H9 (cell line): ENCODE data around the gene CDK2AP2. TPM values are rescaled to one million over a fixed set of nuclear protein-coding genes. Genes with fewer than 3 reads are reported as not detected.

Source experiments
- DNase-seq: peaks from one replicate; pipeline ENCODE4 v3.0.0-alpha.2; 2017
- H2AFZ ChIP-seq: one replicate; pipeline ENCODE4 v1.6.1; 2013; ENCODE audit warnings: mild to moderate bottlenecking, low read length, control low read depth, moderate library complexity
- H2AK5ac ChIP-seq: 2 replicates; pipeline ENCODE4 v1.6.1; 2013; ENCODE audit warnings: low read length, control low read depth, mixed read lengths; ENCODE audit not compliant: insufficient read length
- H2BK120ac ChIP-seq: one replicate; pipeline ENCODE4 v1.6.1; 2013; ENCODE audit warnings: low read depth, mild to moderate bottlenecking, low read length, control low read depth, inconsistent platforms; ENCODE audit not compliant: poor library complexity, severe bottlenecking
- H2BK12ac ChIP-seq: 2 replicates; pipeline ENCODE4 v1.6.1; 2013; ENCODE audit warnings: low read length, control low read depth, mixed read lengths, low read depth; ENCODE audit not compliant: insufficient read length
- H2BK15ac ChIP-seq: 2 replicates; pipeline ENCODE4 v1.6.1; 2013; ENCODE audit warnings: low read depth, low read length, control low read depth
- H2BK20ac ChIP-seq: one replicate; pipeline ENCODE4 v1.6.1; 2013; ENCODE audit warnings: low read depth, mild to moderate bottlenecking, low read length, control low read depth, inconsistent platforms; ENCODE audit not compliant: poor library complexity, severe bottlenecking
- H2BK5ac ChIP-seq: 2 replicates; pipeline ENCODE4 v1.6.1; 2013; ENCODE audit warnings: low read length, control low read depth, mixed read lengths; ENCODE audit not compliant: insufficient read length
- H3K14ac ChIP-seq: 2 replicates; pipeline ENCODE4 v1.6.1; 2013; ENCODE audit warnings: low read length, control low read depth; ENCODE audit not compliant: insufficient read depth
- H3K18ac ChIP-seq: 2 replicates; pipeline ENCODE4 v1.6.1; 2013; ENCODE audit warnings: low read depth, mild to moderate bottlenecking, mixed read lengths, low read length, control low read depth; ENCODE audit not compliant: insufficient read length
- H3K23ac ChIP-seq: 2 replicates; pipeline ENCODE4 v1.6.1; 2013; ENCODE audit warnings: low read length, control low read depth, mixed read lengths, low read depth; ENCODE audit not compliant: insufficient read length
- H3K23me2 ChIP-seq: 2 replicates; pipeline ENCODE4 v1.6.1; 2013; ENCODE audit warnings: low read depth, mild to moderate bottlenecking, mixed read lengths, low read length, control low read depth; ENCODE audit not compliant: insufficient read length, poor library complexity, severe bottlenecking
- H3K27ac ChIP-seq: 2 replicates; pipeline ENCODE4 v1.5.1; 2013; ENCODE audit warnings: low read length, control low read depth, mixed read lengths, low read depth; ENCODE audit not compliant: insufficient read length
- H3K27me3 ChIP-seq: 2 replicates; pipeline ENCODE4 v1.6.1; 2013; ENCODE audit warnings: low read length, control low read depth, inconsistent platforms; ENCODE audit not compliant: insufficient read depth
- H3K4ac ChIP-seq: 2 replicates; pipeline ENCODE4 v1.6.1; 2013; ENCODE audit warnings: low read depth, mild to moderate bottlenecking, control low read depth, inconsistent platforms, low read length, moderate library complexity
- H3K4me1 ChIP-seq: 2 replicates; pipeline ENCODE4 v1.6.1; 2013; ENCODE audit warnings: low read length, control low read depth, inconsistent platforms; ENCODE audit not compliant: insufficient read depth
- H3K4me2 ChIP-seq: 2 replicates; pipeline ENCODE4 v1.6.1; 2013; ENCODE audit warnings: low read length, control low read depth, mixed read lengths; ENCODE audit not compliant: insufficient read length, insufficient read depth
- H3K56ac ChIP-seq: 2 replicates; pipeline ENCODE4 v1.6.1; 2013; ENCODE audit warnings: low read depth, mild to moderate bottlenecking, mixed read lengths, low read length, control low read depth; ENCODE audit not compliant: insufficient read length
- H3K79me1 ChIP-seq: 2 replicates; pipeline ENCODE4 v1.6.1; 2013; ENCODE audit warnings: low read depth, mild to moderate bottlenecking, moderate library complexity, low read length, control low read depth, inconsistent platforms; ENCODE audit not compliant: insufficient read depth, poor library complexity, severe bottlenecking
- H3K79me2 ChIP-seq: 2 replicates; pipeline ENCODE4 v1.6.1; 2013; ENCODE audit warnings: low read length, control low read depth, inconsistent platforms; ENCODE audit not compliant: insufficient read depth
- H3K9ac ChIP-seq: 2 replicates; pipeline ENCODE4 v1.6.1; 2013; ENCODE audit warnings: low read length, control low read depth, mixed read lengths; ENCODE audit not compliant: insufficient read length; ENCODE audit errors: extremely low read depth
- H3K9me3 ChIP-seq: one replicate; pipeline ENCODE4 v1.6.1; 2013; ENCODE audit warnings: low read depth, low read length, inconsistent platforms; ENCODE audit not compliant: control insufficient read depth
- H3T11ph ChIP-seq: one replicate; pipeline ENCODE4 v1.6.1; 2013; ENCODE audit warnings: mild to moderate bottlenecking, low read length, control low read depth, inconsistent platforms
- H4K20me1 ChIP-seq: one replicate; pipeline ENCODE4 v1.6.1; 2013; ENCODE audit not compliant: control insufficient read depth, insufficient read length, insufficient read depth
- H4K5ac ChIP-seq: 2 replicates; pipeline ENCODE4 v1.6.1; 2013; ENCODE audit warnings: low read depth, mild to moderate bottlenecking, mixed read lengths, low read length, control low read depth; ENCODE audit not compliant: insufficient read length
- H4K8ac ChIP-seq: replicated peaks from 2 replicates; pipeline ENCODE4 v1.6.1; 2013; ENCODE audit warnings: low read length, control low read depth, mixed read lengths, low read depth; ENCODE audit not compliant: insufficient read length
- H4K91ac ChIP-seq: 2 replicates; pipeline ENCODE4 v1.6.1; 2013; ENCODE audit warnings: low read depth, mild to moderate bottlenecking, moderate library complexity, mixed read lengths, low read length, control low read depth; ENCODE audit not compliant: insufficient read length
- H3K27ac Mint-ChIP-seq, 3 experiments: 2 replicates in 2 of 3; 3 replicates in 1 of 3; pipeline ENCODE4 v1.8.0; 2020 to 2021; ENCODE audit warnings: mixed read lengths in 3 of 3, mild to moderate bottlenecking in 1 of 3, moderate library complexity in 1 of 3
- H3K27me3 Mint-ChIP-seq: 2 replicates; pipeline ENCODE4 v1.8.0; 2021; ENCODE audit warnings: low read depth, mild to moderate bottlenecking, moderate library complexity, mixed read lengths
- H3K36me3 Mint-ChIP-seq, 3 experiments: 2 replicates in 2 of 3; 3 replicates in 1 of 3; pipeline ENCODE4 v1.8.0; 2020 to 2021; ENCODE audit warnings: low read depth in 3 of 3, mixed read lengths in 3 of 3; ENCODE audit not compliant: insufficient read depth in 1 of 3
- H3K4me1 Mint-ChIP-seq, 2 experiments: 2 replicates each; pipeline ENCODE4 v1.8.0; 2020; ENCODE audit warnings: mixed read lengths in 2 of 2
- H3K4me3 Mint-ChIP-seq, 2 experiments: 2 replicates in 1 of 2; 3 replicates in 1 of 2; pipeline ENCODE4 v1.8.0; 2020 to 2021; ENCODE audit warnings: mild to moderate bottlenecking in 2 of 2, mixed read lengths in 2 of 2, moderate library complexity in 1 of 2
- H3K9me3 Mint-ChIP-seq, 2 experiments: 2 replicates in 1 of 2; 3 replicates in 1 of 2; pipeline ENCODE4 v1.8.0; 2020; ENCODE audit warnings: mild to moderate bottlenecking in 2 of 2, mixed read lengths in 2 of 2, moderate library complexity in 1 of 2
- CTCF ChIP-seq: fragments of 200-600 bp; sonication (generic); conservative IDR thresholded peaks from 3 replicates; pipeline ENCODE4 v1.8.0; 2021; ENCODE audit warnings: antibody characterized with exemption, mild to moderate bottlenecking
- WGBS: extraction: QIAGEN DNeasy Blood & Tissue Kit; methylation state at CpG from one replicate; pipeline ENCODE4 v1.1.7; 2013; ENCODE audit warnings: missing lambda C conversion rate, low lambda C conversion rate, mixed read lengths; ENCODE audit not compliant: insufficient read length; ENCODE audit errors: extremely low coverage; 5-methylcytosine and 5-hydroxymethylcytosine counted together
- total RNA-seq: library from RNA; stranded (reverse); gene quantifications from 2 replicates; pipeline ENCODE4 v1.2.1, GENCODE V29; 2021

The CDK2AP2 gene
- total RNA-seq, 1 experiment from 2014 or later = 36.1 TPM

GRCh38 chr11:67520856-67521824, 13.2 kb upstream of the CDK2AP2 start:
- peaks cover 15% of the 10 kb centered on the region for H3K27me3 Mint-ChIP-seq
- H4K5ac ChIP-seq = no peak overlapping the region
- no peak overlapping the region for H2BK5ac ChIP-seq
- H3K23ac ChIP-seq = no peak overlapping the region
- no peaks in the 10 kb centered on the region for H3K4me1 ChIP-seq
- no peak overlapping the region for H4K8ac ChIP-seq
- H3K27ac ChIP-seq = no peak overlapping the region
- no peak overlapping the region for H3K4ac ChIP-seq
- no peak overlapping the region for H3K27ac Mint-ChIP-seq
- DNase-seq = no peak
- H3K4me1 Mint-ChIP-seq = no peaks in the 10 kb centered on the region; a peak in 1 of 4 replicates
- no peak overlapping the region for H2AK5ac ChIP-seq
- H3K18ac ChIP-seq = no peak overlapping the region
- H3K79me2 ChIP-seq = no peaks in the 10 kb centered on the region
- H4K20me1 ChIP-seq = no peaks in the 10 kb centered on the region
- H3K56ac ChIP-seq = no peak overlapping the region
- no peaks in the 10 kb centered on the region for H3K23me2 ChIP-seq
- H3K4me2 ChIP-seq = no peak overlapping the region
- H2BK20ac ChIP-seq = no peak overlapping the region
- H3T11ph ChIP-seq = no peak overlapping the region
- no peak overlapping the region for H4K91ac ChIP-seq
- H3K9me3 Mint-ChIP-seq = no peaks in the 10 kb centered on the region
- H3K27me3 ChIP-seq = no peaks in the 10 kb centered on the region
- H3K4me3 Mint-ChIP-seq = no peak overlapping the region
- no peak overlapping the region for H2BK120ac ChIP-seq
- no peaks in the 10 kb centered on the region for H3K36me3 Mint-ChIP-seq
- H2BK15ac ChIP-seq = no peak overlapping the region
- no peak overlapping the region for H2AFZ ChIP-seq
- H3K9me3 ChIP-seq = no peaks in the 10 kb centered on the region
- no peak overlapping the region for H3K9ac ChIP-seq
- H3K14ac ChIP-seq = no peak overlapping the region
- H2BK12ac ChIP-seq = no peak overlapping the region
- no CpG with 5 or more reads among the region's 16 CpGs for WGBS
- no peak for TF ChIP-seq CTCF
- no peaks in the 10 kb centered on the region for H3K79me1 ChIP-seq
